H9 (cell line): ENCODE results near the gene TNFRSF19. TPM values are rescaled to one million over a fixed set of nuclear protein-coding genes. Genes with fewer than 3 reads are reported as not detected.

Source experiments
- DNase-seq: peaks from one replicate; pipeline ENCODE4 v3.0.0-alpha.2; 2017
- H2AFZ ChIP-seq: one replicate; pipeline ENCODE4 v1.6.1; 2013; ENCODE audit warnings: mild to moderate bottlenecking, low read length, control low read depth, moderate library complexity
- H2AK5ac ChIP-seq: 2 replicates; pipeline ENCODE4 v1.6.1; 2013; ENCODE audit warnings: low read length, control low read depth, mixed read lengths; ENCODE audit not compliant: insufficient read length
- H2BK120ac ChIP-seq: one replicate; pipeline ENCODE4 v1.6.1; 2013; ENCODE audit warnings: low read depth, mild to moderate bottlenecking, low read length, control low read depth, inconsistent platforms; ENCODE audit not compliant: poor library complexity, severe bottlenecking
- H2BK12ac ChIP-seq: 2 replicates; pipeline ENCODE4 v1.6.1; 2013; ENCODE audit warnings: low read length, control low read depth, mixed read lengths, low read depth; ENCODE audit not compliant: insufficient read length
- H2BK15ac ChIP-seq: 2 replicates; pipeline ENCODE4 v1.6.1; 2013; ENCODE audit warnings: low read depth, low read length, control low read depth
- H2BK20ac ChIP-seq: one replicate; pipeline ENCODE4 v1.6.1; 2013; ENCODE audit warnings: low read depth, mild to moderate bottlenecking, low read length, control low read depth, inconsistent platforms; ENCODE audit not compliant: poor library complexity, severe bottlenecking
- H2BK5ac ChIP-seq: 2 replicates; pipeline ENCODE4 v1.6.1; 2013; ENCODE audit warnings: low read length, control low read depth, mixed read lengths; ENCODE audit not compliant: insufficient read length
- H3K14ac ChIP-seq: 2 replicates; pipeline ENCODE4 v1.6.1; 2013; ENCODE audit warnings: low read length, control low read depth; ENCODE audit not compliant: insufficient read depth
- H3K18ac ChIP-seq: 2 replicates; pipeline ENCODE4 v1.6.1; 2013; ENCODE audit warnings: low read depth, mild to moderate bottlenecking, mixed read lengths, low read length, control low read depth; ENCODE audit not compliant: insufficient read length
- H3K23ac ChIP-seq: 2 replicates; pipeline ENCODE4 v1.6.1; 2013; ENCODE audit warnings: low read length, control low read depth, mixed read lengths, low read depth; ENCODE audit not compliant: insufficient read length
- H3K23me2 ChIP-seq: 2 replicates; pipeline ENCODE4 v1.6.1; 2013; ENCODE audit warnings: low read depth, mild to moderate bottlenecking, mixed read lengths, low read length, control low read depth; ENCODE audit not compliant: insufficient read length, poor library complexity, severe bottlenecking
- H3K27ac ChIP-seq: 2 replicates; pipeline ENCODE4 v1.5.1; 2013; ENCODE audit warnings: low read length, control low read depth, mixed read lengths, low read depth; ENCODE audit not compliant: insufficient read length
- H3K27me3 ChIP-seq: 2 replicates; pipeline ENCODE4 v1.6.1; 2013; ENCODE audit warnings: low read length, control low read depth, inconsistent platforms; ENCODE audit not compliant: insufficient read depth
- H3K4ac ChIP-seq: 2 replicates; pipeline ENCODE4 v1.6.1; 2013; ENCODE audit warnings: low read depth, mild to moderate bottlenecking, control low read depth, inconsistent platforms, low read length, moderate library complexity
- H3K4me1 ChIP-seq: 2 replicates; pipeline ENCODE4 v1.6.1; 2013; ENCODE audit warnings: low read length, control low read depth, inconsistent platforms; ENCODE audit not compliant: insufficient read depth
- H3K4me2 ChIP-seq: 2 replicates; pipeline ENCODE4 v1.6.1; 2013; ENCODE audit warnings: low read length, control low read depth, mixed read lengths; ENCODE audit not compliant: insufficient read length, insufficient read depth
- H3K56ac ChIP-seq: 2 replicates; pipeline ENCODE4 v1.6.1; 2013; ENCODE audit warnings: low read depth, mild to moderate bottlenecking, mixed read lengths, low read length, control low read depth; ENCODE audit not compliant: insufficient read length
- H3K79me1 ChIP-seq: 2 replicates; pipeline ENCODE4 v1.6.1; 2013; ENCODE audit warnings: low read depth, mild to moderate bottlenecking, moderate library complexity, low read length, control low read depth, inconsistent platforms; ENCODE audit not compliant: insufficient read depth, poor library complexity, severe bottlenecking
- H3K79me2 ChIP-seq: 2 replicates; pipeline ENCODE4 v1.6.1; 2013; ENCODE audit warnings: low read length, control low read depth, inconsistent platforms; ENCODE audit not compliant: insufficient read depth
- H3K9ac ChIP-seq: 2 replicates; pipeline ENCODE4 v1.6.1; 2013; ENCODE audit warnings: low read length, control low read depth, mixed read lengths; ENCODE audit not compliant: insufficient read length; ENCODE audit errors: extremely low read depth
- H3K9me3 ChIP-seq: one replicate; pipeline ENCODE4 v1.6.1; 2013; ENCODE audit warnings: low read depth, low read length, inconsistent platforms; ENCODE audit not compliant: control insufficient read depth
- H3T11ph ChIP-seq: one replicate; pipeline ENCODE4 v1.6.1; 2013; ENCODE audit warnings: mild to moderate bottlenecking, low read length, control low read depth, inconsistent platforms
- H4K20me1 ChIP-seq: one replicate; pipeline ENCODE4 v1.6.1; 2013; ENCODE audit not compliant: control insufficient read depth, insufficient read length, insufficient read depth
- H4K5ac ChIP-seq: 2 replicates; pipeline ENCODE4 v1.6.1; 2013; ENCODE audit warnings: low read depth, mild to moderate bottlenecking, mixed read lengths, low read length, control low read depth; ENCODE audit not compliant: insufficient read length
- H4K8ac ChIP-seq: replicated peaks from 2 replicates; pipeline ENCODE4 v1.6.1; 2013; ENCODE audit warnings: low read length, control low read depth, mixed read lengths, low read depth; ENCODE audit not compliant: insufficient read length
- H4K91ac ChIP-seq: 2 replicates; pipeline ENCODE4 v1.6.1; 2013; ENCODE audit warnings: low read depth, mild to moderate bottlenecking, moderate library complexity, mixed read lengths, low read length, control low read depth; ENCODE audit not compliant: insufficient read length
- H3K27ac Mint-ChIP-seq, 3 experiments: 2 replicates in 2 of 3; 3 replicates in 1 of 3; pipeline ENCODE4 v1.8.0; 2020 to 2021; ENCODE audit warnings: mixed read lengths in 3 of 3, mild to moderate bottlenecking in 1 of 3, moderate library complexity in 1 of 3
- H3K27me3 Mint-ChIP-seq: 2 replicates; pipeline ENCODE4 v1.8.0; 2021; ENCODE audit warnings: low read depth, mild to moderate bottlenecking, moderate library complexity, mixed read lengths
- H3K36me3 Mint-ChIP-seq, 3 experiments: 2 replicates in 2 of 3; 3 replicates in 1 of 3; pipeline ENCODE4 v1.8.0; 2020 to 2021; ENCODE audit warnings: low read depth in 3 of 3, mixed read lengths in 3 of 3; ENCODE audit not compliant: insufficient read depth in 1 of 3
- H3K4me1 Mint-ChIP-seq, 2 experiments: 2 replicates each; pipeline ENCODE4 v1.8.0; 2020; ENCODE audit warnings: mixed read lengths in 2 of 2
- H3K4me3 Mint-ChIP-seq, 2 experiments: 2 replicates in 1 of 2; 3 replicates in 1 of 2; pipeline ENCODE4 v1.8.0; 2020 to 2021; ENCODE audit warnings: mild to moderate bottlenecking in 2 of 2, mixed read lengths in 2 of 2, moderate library complexity in 1 of 2
- H3K9me3 Mint-ChIP-seq, 2 experiments: 2 replicates in 1 of 2; 3 replicates in 1 of 2; pipeline ENCODE4 v1.8.0; 2020; ENCODE audit warnings: mild to moderate bottlenecking in 2 of 2, mixed read lengths in 2 of 2, moderate library complexity in 1 of 2
- CTCF ChIP-seq: fragments of 200-600 bp; sonication (generic); conservative IDR thresholded peaks from 3 replicates; pipeline ENCODE4 v1.8.0; 2021; ENCODE audit warnings: antibody characterized with exemption, mild to moderate bottlenecking
- whole genome bisulfite sequencing: extraction: QIAGEN DNeasy Blood & Tissue Kit; methylation state at CpG from one replicate; pipeline ENCODE4 v1.1.7; 2013; ENCODE audit warnings: missing lambda C conversion rate, low lambda C conversion rate, mixed read lengths; ENCODE audit not compliant: insufficient read length; ENCODE audit errors: extremely low coverage; 5-methylcytosine and 5-hydroxymethylcytosine counted together
- total RNA-seq: library from RNA; stranded (reverse); gene quantifications from 2 replicates; pipeline ENCODE4 v1.2.1, GENCODE V29; 2021

TNFRSF19 gene
- total RNA-seq, 1 experiment from 2014 or later, result 2.7 TPM

DNA sequence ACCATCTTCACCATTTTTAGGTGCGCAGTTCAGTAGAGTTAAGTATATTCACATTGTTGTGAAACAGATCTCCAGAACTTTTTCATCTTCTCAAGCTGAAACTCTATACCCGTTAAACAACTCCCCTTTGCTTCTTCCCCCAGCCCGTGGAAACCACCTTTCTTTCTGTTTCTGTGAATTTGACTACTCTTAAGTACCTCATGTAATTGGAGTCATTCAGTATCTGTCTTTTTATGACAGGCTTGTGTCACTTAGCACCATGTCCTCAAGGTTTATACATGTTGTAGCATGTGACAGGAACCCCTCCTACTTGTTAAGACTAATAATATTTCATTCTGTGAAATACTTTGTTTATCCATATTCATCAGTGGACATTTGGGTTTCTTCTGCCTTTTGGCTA is 52.8 kb downstream of the TNFRSF19 start:
- Histone ChIP-seq H2AK5ac (no peak overlapping the region), H4K91ac (no peak overlapping the region), H2BK15ac (no peak overlapping the region), H2BK20ac (no peak overlapping the region), H3K9ac (no peak overlapping the region), H3K79me2 (no peaks in the 10 kb centered on the region), H3K18ac (no peak overlapping the region), H3K27ac (no peak overlapping the region), H3K9me3 (no peaks in the 10 kb centered on the region), H2BK5ac (no peak overlapping the region), H3K27me3 (no peaks in the 10 kb centered on the region), H3K56ac (no peak overlapping the region), H2BK120ac (no peak overlapping the region), H3T11ph (no peak overlapping the region), H3K23me2 (no peaks in the 10 kb centered on the region), H4K20me1 (no peaks in the 10 kb centered on the region), H3K23ac (no peak overlapping the region), H3K79me1 (no peaks in the 10 kb centered on the region), H3K14ac (no peak overlapping the region), H2BK12ac (no peak overlapping the region), H3K4me2 (no peak overlapping the region), H4K5ac (no peak overlapping the region), H3K4me1 (0 out of 2 replicates have a peak, but pooled peaks cover 2% of the 10 kb centered on the region), H4K8ac (no peak overlapping the region), H2AFZ (no peak overlapping the region), H3K4ac (no peak overlapping the region)
- H3K27me3 Mint-ChIP-seq, result no peaks in the 10 kb centered on the region; the same call in none of the 2 replicates
- peaks cover 29% of the 10 kb centered on the region in 2 experiments for H3K4me1 Mint-ChIP-seq
- no peak overlapping the region for H3K27ac Mint-ChIP-seq
- H3K36me3 Mint-ChIP-seq, result peaks cover 0 to 8% (median 0%) of the 10 kb centered on the region in 3 experiments; a peak in 2 of 7 replicates
- WGBS, result no CpG with 5 or more reads among the region's 3 CpGs
- H3K9me3 Mint-ChIP-seq, result peaks cover 0 to 3% of the 10 kb centered on the region in 2 experiments; a peak in 1 of 5 replicates
- H3K4me3 Mint-ChIP-seq, result no peak overlapping the region
- no peak for TF ChIP-seq CTCF
- no peak for DNase-seq
